Measurements from ENCODE around the gene WWOX. TPM values are rescaled to one million over a fixed set of nuclear protein-coding genes. Genes with fewer than 3 reads are reported as not detected.

The WWOX gene
- total RNA-seq, 1 donor from 2014 or later: 17.8 TPM

DNA sequence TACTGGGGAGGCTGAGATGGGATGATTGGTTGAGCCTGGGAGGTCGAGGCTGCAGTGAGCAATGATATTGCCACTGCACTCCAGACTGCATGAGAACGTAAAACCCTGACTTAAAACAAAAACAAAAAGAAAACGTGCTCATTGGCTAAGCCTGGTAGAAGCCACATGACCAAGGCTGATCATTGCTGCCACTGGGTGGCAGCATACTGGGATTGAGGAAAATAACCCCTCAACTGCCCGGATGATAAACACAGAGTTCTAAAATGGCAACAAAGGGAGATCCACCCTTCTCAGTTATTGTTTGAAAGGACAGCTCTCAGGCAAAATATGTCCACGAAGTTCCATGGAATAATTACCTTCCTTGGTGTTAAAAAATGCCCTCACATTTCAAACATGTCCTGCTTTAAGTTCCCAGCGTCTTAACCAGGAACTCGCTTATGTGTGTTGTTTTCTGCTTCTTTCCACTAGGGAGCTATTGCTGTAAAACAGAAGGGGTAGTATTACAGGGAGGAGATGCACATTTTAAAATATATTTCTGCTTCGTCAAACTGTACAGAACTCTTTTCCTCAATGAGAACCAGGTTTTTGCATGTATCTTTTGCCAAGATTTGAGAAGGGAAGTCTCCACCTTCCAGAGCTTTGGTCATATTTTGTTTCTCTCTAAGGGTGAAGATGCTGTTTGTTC, 825.8 kb downstream of the WWOX start:
- Mint-ChIP-seq H3K27me3 (ENCODE audit: insufficient read depth) (no peaks in the 10 kb centered on the region), H3K9me3 (peaks cover 46% of the 10 kb centered on the region), H3K4me3 (no peak overlapping the region), H3K36me3 (ENCODE audit: low read depth) (peaks cover 7% of the 10 kb centered on the region), H3K4me1 (ENCODE audit: low read depth) (peaks cover 6% of the 10 kb centered on the region), H3K27ac (no peak overlapping the region)
- intact Hi-C loops (cut with micrococcal nuclease): no loop called here
- DNase-seq (ENCODE audit: low spot score): no peak

DNA sequence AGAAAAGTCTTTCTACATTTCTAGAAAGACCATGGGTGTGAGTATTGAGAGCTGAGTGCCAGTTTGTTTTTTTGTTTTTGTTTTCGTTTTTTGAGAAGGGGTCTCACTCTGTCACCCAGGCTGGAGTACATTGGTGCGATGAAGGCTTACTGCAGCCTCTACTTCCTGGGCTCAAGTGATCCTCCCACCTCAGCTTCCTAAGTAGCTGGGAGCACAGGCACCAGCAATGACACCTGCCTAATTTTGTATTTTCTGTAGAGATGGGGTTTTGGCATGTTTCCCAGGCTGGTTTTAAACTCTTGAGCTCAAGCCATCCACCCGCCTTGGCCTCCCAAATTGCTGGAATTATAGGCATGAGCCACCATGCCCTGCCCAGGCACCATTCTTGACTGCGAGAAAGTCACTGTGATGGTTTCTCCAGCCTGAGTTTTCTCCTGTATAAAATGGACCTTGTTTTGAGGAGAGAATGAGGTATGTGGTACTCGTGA, 827.3 kb downstream of the WWOX start:
- intact Hi-C loops (cut with micrococcal nuclease): no loop called here
- Mint-ChIP-seq H3K4me1 (ENCODE audit: low read depth) (peaks cover 6% of the 10 kb centered on the region), H3K27me3 (ENCODE audit: insufficient read depth) (no peaks in the 10 kb centered on the region), H3K27ac (no peak overlapping the region), H3K4me3 (no peak overlapping the region), H3K36me3 (ENCODE audit: low read depth) (peaks cover 2% of the 10 kb centered on the region), H3K9me3 (peaks cover 38% of the 10 kb centered on the region)
- DNase-seq (ENCODE audit: low spot score): no peak

DNA sequence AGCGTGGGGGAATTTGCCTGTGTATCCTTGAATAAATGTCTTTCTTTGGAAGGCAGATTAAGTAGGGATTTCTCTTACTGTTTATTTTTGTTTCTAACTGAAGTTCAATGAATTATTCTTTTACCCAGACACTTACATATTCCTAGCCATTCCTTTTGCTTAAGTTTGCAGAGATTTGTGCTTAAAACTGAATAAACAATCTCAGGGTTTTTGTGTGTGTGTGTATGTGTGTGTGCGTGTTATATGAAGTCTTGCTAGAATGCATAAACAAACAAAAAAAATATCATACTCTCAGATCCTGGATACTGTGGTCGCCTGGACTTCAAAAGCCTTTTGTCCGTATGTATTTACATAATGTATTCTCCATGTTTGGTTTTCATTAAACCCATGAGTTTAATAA, 828.3 kb downstream of the WWOX start:
- Mint-ChIP-seq H3K4me3 (no peak overlapping the region), H3K27me3 (ENCODE audit: insufficient read depth) (no peaks in the 10 kb centered on the region), H3K36me3 (ENCODE audit: low read depth) (peaks cover 2% of the 10 kb centered on the region), H3K4me1 (ENCODE audit: low read depth) (peaks cover 6% of the 10 kb centered on the region), H3K27ac (no peak overlapping the region), H3K9me3 (peaks cover 35% of the 10 kb centered on the region)
- no peak for DNase-seq (ENCODE audit: low spot score)
- intact Hi-C loops (cut with micrococcal nuclease): no loop called here

GRCh38 chr16:78929841-78930240, 830.4 kb downstream of the WWOX start:
- no peak for DNase-seq (ENCODE audit: low spot score)
- Mint-ChIP-seq H3K36me3 (ENCODE audit: low read depth) (no peaks in the 10 kb centered on the region), H3K4me1 (ENCODE audit: low read depth) (peaks cover 6% of the 10 kb centered on the region), H3K4me3 (no peak overlapping the region), H3K27me3 (ENCODE audit: insufficient read depth) (no peaks in the 10 kb centered on the region), H3K27ac (no peak overlapping the region), H3K9me3 (peaks cover 22% of the 10 kb centered on the region)
- intact Hi-C loops (cut with micrococcal nuclease): no loop called here

DNA sequence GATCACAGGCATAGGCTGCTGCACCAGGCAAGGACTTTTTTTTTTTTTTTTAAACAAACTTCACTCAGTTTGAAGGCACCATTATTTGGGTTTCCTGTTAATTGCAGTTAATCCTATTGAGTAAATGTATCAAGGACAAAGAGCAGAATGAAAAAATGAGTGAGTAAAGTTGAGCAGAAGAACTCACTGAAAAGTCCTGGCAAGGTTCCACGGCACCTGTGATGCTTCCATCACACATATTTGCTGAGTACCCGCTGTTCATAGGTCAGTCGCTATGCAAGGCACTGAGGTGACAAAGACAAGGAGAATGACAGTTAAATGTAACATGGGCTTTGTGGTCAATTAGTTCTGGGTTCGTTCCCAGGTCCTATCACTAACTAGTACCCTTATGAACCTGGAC, 831.1 kb downstream of the WWOX start:
- Mint-ChIP-seq H3K4me1 (ENCODE audit: low read depth) (peaks cover 3% of the 10 kb centered on the region), H3K27ac (no peak overlapping the region), H3K9me3 (peaks cover 17% of the 10 kb centered on the region), H3K36me3 (ENCODE audit: low read depth) (no peaks in the 10 kb centered on the region), H3K4me3 (no peak overlapping the region), H3K27me3 (ENCODE audit: insufficient read depth) (no peaks in the 10 kb centered on the region)
- intact Hi-C loops (cut with micrococcal nuclease): no loop called here
- no peak for DNase-seq (ENCODE audit: low spot score)

- intact Hi-C loops (cut with micrococcal nuclease): no loop called here
- no peak overlapping the region for H3K27ac Mint-ChIP-seq
- no peak overlapping the region for H3K4me3 Mint-ChIP-seq
- H3K36me3 Mint-ChIP-seq (ENCODE audit: low read depth): no peaks in the 10 kb centered on the region
- no peaks in the 10 kb centered on the region for H3K4me1 Mint-ChIP-seq (ENCODE audit: low read depth)
- H3K27me3 Mint-ChIP-seq (ENCODE audit: insufficient read depth): no peaks in the 10 kb centered on the region
- no peak for DNase-seq (ENCODE audit: low spot score)
- H3K9me3 Mint-ChIP-seq: peaks cover 13% of the 10 kb centered on the region
These were observed 831.8 kb downstream of the WWOX start for GRCh38 chr16:78931267-78931666.

- no peak overlapping the region for H3K27ac Mint-ChIP-seq
- H3K36me3 Mint-ChIP-seq (ENCODE audit: low read depth): no peaks in the 10 kb centered on the region
- intact Hi-C loops (cut with micrococcal nuclease): no loop called here
- H3K4me3 Mint-ChIP-seq: no peak overlapping the region
- H3K4me1 Mint-ChIP-seq (ENCODE audit: low read depth): no peaks in the 10 kb centered on the region
- no peak for DNase-seq (ENCODE audit: low spot score)
- H3K9me3 Mint-ChIP-seq: peaks cover 9% of the 10 kb centered on the region
- H3K27me3 Mint-ChIP-seq (ENCODE audit: insufficient read depth): no peaks in the 10 kb centered on the region
These were observed 832.2 kb downstream of the WWOX start for GRCh38 chr16:78931678-78932077.

GRCh38 chr16:78932355-78932943, 833.0 kb downstream of the WWOX start:
- Mint-ChIP-seq H3K4me1 (ENCODE audit: low read depth) (no peaks in the 10 kb centered on the region), H3K9me3 (peaks cover 9% of the 10 kb centered on the region), H3K27me3 (ENCODE audit: insufficient read depth) (no peaks in the 10 kb centered on the region), H3K27ac (no peak overlapping the region), H3K4me3 (no peak overlapping the region), H3K36me3 (ENCODE audit: low read depth) (no peaks in the 10 kb centered on the region)
- DNase-seq (ENCODE audit: low spot score): no peak
- intact Hi-C loops (cut with micrococcal nuclease): no loop called here

DNA sequence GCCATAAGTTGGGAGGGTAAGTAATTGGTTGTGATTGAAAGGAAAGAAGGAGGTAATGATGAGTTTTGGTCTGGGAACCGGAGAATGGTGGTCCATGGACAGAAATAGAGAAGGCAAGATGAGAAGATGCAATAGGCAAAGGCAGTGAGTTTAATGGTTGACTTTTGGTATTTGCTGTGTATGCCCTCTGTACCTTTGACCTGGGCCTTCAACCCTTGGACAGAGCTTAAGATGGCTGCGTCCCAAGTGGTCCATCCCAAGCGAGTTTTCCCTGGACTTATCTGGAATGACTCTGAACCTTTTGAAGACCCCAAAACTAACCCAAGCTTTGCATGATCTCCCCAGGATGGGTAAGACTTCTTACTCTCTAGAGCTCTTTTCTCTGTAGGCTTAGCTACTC, 836.6 kb downstream of the WWOX start:
- H3K27me3 Mint-ChIP-seq (ENCODE audit: insufficient read depth): peaks cover 2% of the 10 kb centered on the region
- DNase-seq (ENCODE audit: low spot score): no peak
- no peaks in the 10 kb centered on the region for H3K36me3 Mint-ChIP-seq (ENCODE audit: low read depth)
- H3K27ac Mint-ChIP-seq: no peak overlapping the region
- no peaks in the 10 kb centered on the region for H3K4me1 Mint-ChIP-seq (ENCODE audit: low read depth)
- peaks cover 7% of the 10 kb centered on the region for H3K9me3 Mint-ChIP-seq
- intact Hi-C loops (cut with micrococcal nuclease): no loop called here
- no peak overlapping the region for H3K4me3 Mint-ChIP-seq

DNA sequence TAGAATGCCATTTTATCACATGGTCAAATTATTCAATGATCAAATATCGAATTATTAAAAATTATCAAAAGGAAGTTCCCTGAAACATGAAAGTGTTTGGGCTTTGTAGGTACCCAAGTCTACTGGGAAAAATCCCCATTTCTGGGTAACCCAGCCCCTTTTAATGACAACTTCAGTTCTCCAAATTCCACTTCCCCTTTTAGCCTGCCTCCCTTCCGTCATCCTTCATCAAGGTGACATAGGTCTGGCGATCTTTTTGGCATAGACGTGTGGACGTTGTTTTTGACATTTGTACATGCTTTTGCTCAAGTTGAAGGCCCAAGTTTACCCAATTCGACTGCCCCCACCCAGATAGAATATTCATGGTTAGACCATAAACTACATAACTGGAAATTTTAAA, 840.1 kb downstream of the WWOX start:
- H3K9me3 Mint-ChIP-seq: peaks cover 4% of the 10 kb centered on the region
- H3K4me3 Mint-ChIP-seq: no peak overlapping the region
- H3K4me1 Mint-ChIP-seq (ENCODE audit: low read depth): no peaks in the 10 kb centered on the region
- no peaks in the 10 kb centered on the region for H3K36me3 Mint-ChIP-seq (ENCODE audit: low read depth)
- H3K27me3 Mint-ChIP-seq (ENCODE audit: insufficient read depth): peaks cover 2% of the 10 kb centered on the region
- DNase-seq (ENCODE audit: low spot score): no peak
- intact Hi-C loops (cut with micrococcal nuclease): no loop called here
- H3K27ac Mint-ChIP-seq: no peak overlapping the region

- no peak overlapping the region for H3K4me3 Mint-ChIP-seq
- no peak for DNase-seq (ENCODE audit: low spot score)
- no peaks in the 10 kb centered on the region for H3K4me1 Mint-ChIP-seq (ENCODE audit: low read depth)
- peaks cover 4% of the 10 kb centered on the region for H3K9me3 Mint-ChIP-seq
- intact Hi-C loops (cut with micrococcal nuclease): no loop called here
- no peaks in the 10 kb centered on the region for H3K36me3 Mint-ChIP-seq (ENCODE audit: low read depth)
- no peak overlapping the region for H3K27ac Mint-ChIP-seq
- peaks cover 2% of the 10 kb centered on the region for H3K27me3 Mint-ChIP-seq (ENCODE audit: insufficient read depth)
These were observed 843.3 kb downstream of the WWOX start for GRCh38 chr16:78942625-78943245.

DNA sequence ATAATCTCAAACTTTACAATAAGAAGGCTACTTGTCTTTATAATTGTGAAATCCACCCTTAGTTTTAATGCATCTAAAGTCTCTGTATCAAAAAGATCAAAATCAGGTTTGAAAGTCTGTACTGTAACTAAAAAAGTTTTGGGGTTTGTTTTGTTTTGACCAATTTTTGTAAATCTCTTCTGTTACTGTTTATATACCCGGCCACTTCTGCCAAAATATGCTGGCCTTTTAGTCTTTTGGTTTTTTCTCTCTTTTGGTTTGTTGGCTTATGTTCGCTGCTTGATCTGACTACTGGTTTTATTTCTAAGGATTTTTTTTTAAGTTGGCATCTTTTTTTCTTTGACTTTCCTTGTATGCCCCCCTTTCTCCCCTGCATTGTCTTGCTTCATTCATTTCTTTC, 845.9 kb downstream of the WWOX start:
- intact Hi-C loops (cut with micrococcal nuclease): no loop called here
- H3K4me3 Mint-ChIP-seq: no peak overlapping the region
- no peak for DNase-seq (ENCODE audit: low spot score)
- no peaks in the 10 kb centered on the region for H3K4me1 Mint-ChIP-seq (ENCODE audit: low read depth)
- H3K27me3 Mint-ChIP-seq (ENCODE audit: insufficient read depth): peaks cover 2% of the 10 kb centered on the region
- no peak overlapping the region for H3K27ac Mint-ChIP-seq
- no peaks in the 10 kb centered on the region for H3K9me3 Mint-ChIP-seq
- no peaks in the 10 kb centered on the region for H3K36me3 Mint-ChIP-seq (ENCODE audit: low read depth)

DNA sequence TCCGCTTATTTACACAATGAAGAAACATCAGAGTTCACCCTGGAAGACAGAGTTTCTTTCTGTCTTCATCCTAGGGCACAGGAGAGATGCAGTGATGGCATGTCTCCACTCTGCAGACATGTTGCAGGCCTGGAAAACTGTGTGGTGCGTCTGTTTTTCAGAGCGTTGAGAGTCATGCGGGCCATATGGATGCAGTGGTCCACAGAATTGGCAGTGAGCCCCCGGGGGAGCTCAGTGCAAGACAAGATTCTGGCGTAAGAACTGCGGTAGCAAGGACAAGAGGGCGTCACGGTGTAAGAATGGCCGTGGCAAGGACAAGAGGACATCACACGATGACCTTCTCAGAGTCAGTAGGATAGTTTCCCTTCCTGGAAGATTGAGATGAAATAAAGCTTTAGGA, 847.1 kb downstream of the WWOX start:
- H3K4me3 Mint-ChIP-seq: no peak overlapping the region
- H3K36me3 Mint-ChIP-seq (ENCODE audit: low read depth): no peaks in the 10 kb centered on the region
- no peaks in the 10 kb centered on the region for H3K27me3 Mint-ChIP-seq (ENCODE audit: insufficient read depth)
- no peaks in the 10 kb centered on the region for H3K4me1 Mint-ChIP-seq (ENCODE audit: low read depth)
- no peaks in the 10 kb centered on the region for H3K9me3 Mint-ChIP-seq
- no peak for DNase-seq (ENCODE audit: low spot score)
- no peak overlapping the region for H3K27ac Mint-ChIP-seq
- intact Hi-C loops (cut with micrococcal nuclease): no loop called here

Measured in activated T-helper 1 cell treated with anti-CD3 and anti-CD28 coated beads, Interleukin-12 subunit alpha, Interleukin-12 subunit beta, Interleukin-2, Interleukin-4 antibody, amounts not matched to agents 30 ng/mL and 10 ng/mL and 1 ng/mL, durations not matched to agents 14 hours and 24 hours and 36 hours (primary cell).